ENCODE results near the gene PURA.

The PURA gene

GRCh38 chr5:140113699-140114263, at the start of gene PURA:
PURA (plus strand) TSS chr5:140114109; CDS start chr5:140114182, 73 bp downstream.
- DNase-seq (ENCODE audit: low spot score) = peak; percentile 97
- H3K27ac ChIP-seq = peak within 1 kb of the TSS; percentile 92 to 99
- H3K4me3 ChIP-seq = peak within 1 kb of the TSS; percentile 93
- no peak for TF ChIP-seq CTCF (IDR thresholded peaks at IDR 0.05)

DNA sequence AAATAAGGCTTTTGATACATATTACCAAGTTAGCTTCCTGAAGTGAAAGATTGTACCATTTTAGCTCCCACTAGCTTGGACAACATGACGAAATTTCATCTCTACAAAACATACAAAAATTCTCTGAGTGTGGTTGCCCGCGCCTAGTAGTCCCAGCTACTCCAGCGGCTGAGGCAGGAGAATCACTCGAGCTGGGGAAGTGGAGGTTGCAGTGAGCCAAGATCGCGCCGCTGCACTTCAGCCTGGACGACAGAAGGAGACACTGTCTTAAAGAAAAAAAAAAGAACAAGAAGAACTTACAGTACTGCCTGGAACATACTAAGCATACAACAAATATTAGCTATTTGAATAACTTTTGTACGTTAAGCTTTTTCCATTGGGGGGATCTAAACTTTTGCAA, 41.1 kb upstream of the PURA start:
- H3K4me3 ChIP-seq = no peak overlapping the region
- DNase-seq (ENCODE audit: low spot score) = no peak
- no peak for TF ChIP-seq CTCF (IDR thresholded peaks at IDR 0.05)
- H3K27ac ChIP-seq = no peak overlapping the region

DNA sequence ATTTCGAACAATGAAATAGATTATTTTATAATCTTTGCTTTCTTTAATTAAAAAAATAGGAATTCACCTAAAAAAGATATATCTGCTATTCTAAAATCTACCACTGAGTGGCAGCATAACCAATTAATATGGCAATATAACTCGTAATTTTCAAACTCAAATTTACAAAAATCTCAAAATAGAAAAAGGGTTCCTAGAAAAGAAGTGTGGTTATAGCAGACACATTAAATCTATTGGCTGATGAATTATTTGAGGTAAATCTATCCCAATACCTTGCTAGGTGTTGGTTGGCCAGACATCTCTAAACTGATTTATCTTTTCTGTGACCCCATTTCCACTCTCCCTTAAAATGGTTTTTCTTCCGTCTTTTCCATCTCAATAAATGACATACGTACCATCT, 40.6 kb upstream of the PURA start:
- Histone ChIP-seq H3K27ac (no peak overlapping the region), H3K4me3 (no peak overlapping the region)
- peak; percentile 51 for TF ChIP-seq CTCF (IDR thresholded peaks at IDR 0.05)
- no peak for DNase-seq (ENCODE audit: low spot score)

GRCh38 chr5:140075371-140075770, 38.5 kb upstream of the PURA start:
- Histone ChIP-seq H3K4me3 (no peak overlapping the region), H3K27ac (no peak overlapping the region)
- no peak for DNase-seq (ENCODE audit: low spot score)
- no peak for TF ChIP-seq CTCF (IDR thresholded peaks at IDR 0.05)

- no peak for TF ChIP-seq CTCF (IDR thresholded peaks at IDR 0.05)
- Histone ChIP-seq H3K27ac (no peak overlapping the region), H3K4me3 (no peak overlapping the region)
- no peak for DNase-seq (ENCODE audit: low spot score)
Measured at GRCh38 chr5:140076142-140076541, 37.8 kb upstream of the PURA start.

DNA sequence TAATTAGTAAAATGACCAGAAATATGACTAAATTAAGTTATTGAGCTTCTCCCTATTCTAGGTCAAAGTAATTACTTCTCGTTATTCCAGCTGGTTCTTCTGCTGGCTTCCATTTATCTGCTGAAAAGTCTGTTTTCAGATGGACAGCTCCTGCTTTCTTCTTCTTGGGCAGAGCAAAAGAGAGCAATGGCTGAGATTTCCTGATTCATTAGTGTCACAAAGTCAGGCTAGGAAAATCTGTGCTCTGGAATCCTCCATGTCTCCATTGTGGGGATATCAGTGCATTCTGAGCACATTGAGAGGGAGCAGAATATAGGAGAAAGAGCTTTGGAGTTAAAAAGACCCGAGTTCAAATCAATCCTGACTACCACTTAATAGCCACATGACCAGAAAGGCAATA, 37.1 kb upstream of the PURA start:
- no peak overlapping the region for H3K27ac ChIP-seq
- no peak overlapping the region for H3K4me3 ChIP-seq
- TF ChIP-seq CTCF (IDR thresholded peaks at IDR 0.05) = no peak
- DNase-seq (ENCODE audit: low spot score) = no peak

DNA sequence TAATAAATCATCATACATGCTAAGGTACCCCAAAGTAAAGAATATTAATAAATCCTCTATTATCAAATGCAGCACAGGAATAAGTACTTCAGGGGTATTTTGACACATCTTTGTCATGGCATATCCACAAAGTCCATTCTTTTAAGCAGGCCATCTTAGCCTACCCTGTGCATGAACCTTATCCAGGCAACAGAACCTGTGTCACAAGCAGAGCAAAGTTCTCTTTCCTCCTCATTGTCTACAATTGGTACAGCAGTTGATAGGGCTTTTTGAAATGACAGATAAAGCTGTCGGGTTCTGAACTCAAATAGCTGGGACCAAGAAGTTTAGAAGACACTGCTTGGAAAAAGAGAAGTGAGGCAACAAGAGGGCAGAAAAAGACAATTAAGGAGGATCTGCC, 30.8 kb upstream of the PURA start:
- DNase-seq (ENCODE audit: low spot score) = no peak
- H3K4me3 ChIP-seq = no peak overlapping the region
- TF ChIP-seq CTCF (IDR thresholded peaks at IDR 0.05) = no peak

More for the DNA sequence above, 30.8 kb upstream of the PURA start:
- H3K27ac ChIP-seq = no peak overlapping the region
